ENCODE data around the gene GTF2H4. TPM values are rescaled to one million over a fixed set of nuclear protein-coding genes. Genes with fewer than 3 reads are reported as not detected.
"Not testable (repeated sequence)": the region's sequence is repeated elsewhere in the genome, so short reads cannot be mapped to it uniquely, and the experiment has no call there.

Gene GTF2H4
- total RNA-seq, 1 experiment from 2014 or later: 43.9 TPM

DNA sequence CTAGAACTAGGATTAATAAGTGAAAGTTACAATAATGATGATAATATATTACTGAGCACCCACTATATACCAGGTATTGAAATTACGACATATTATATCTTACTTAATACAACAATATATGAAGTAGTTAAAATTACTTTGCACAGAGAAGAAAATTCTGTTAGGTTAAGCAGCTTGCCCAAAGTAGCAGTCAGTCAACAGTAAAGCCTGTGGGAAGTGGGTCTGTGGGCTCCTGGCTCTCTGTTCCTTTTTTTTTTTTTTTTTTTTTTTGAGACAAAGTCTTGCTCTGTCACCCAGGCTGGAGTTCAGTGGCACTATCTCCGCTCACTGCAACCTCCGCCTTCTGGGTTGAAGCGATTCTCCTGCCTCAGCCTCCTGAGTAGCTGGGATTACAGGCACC is 4.8 kb upstream of the GTF2H4 start:
- no peak overlapping the region for H3K4me3 ChIP-seq
- no peak overlapping the region for H3K4me2 ChIP-seq
- H3K9me2 ChIP-seq (ENCODE audit: insufficient read depth): no peaks in the 10 kb centered on the region
- H3K36me3 ChIP-seq (ENCODE audit: low read depth): no peaks in the 10 kb centered on the region
- no peak overlapping the region for H3K27ac ChIP-seq
- BruUV-seq (replicated peaks): no TSS peak
- no peaks in the 10 kb centered on the region for H3K4me1 ChIP-seq (replicated peaks; ENCODE audit: insufficient read depth)
- H3K79me2 ChIP-seq (ENCODE audit: low read depth): no peaks in the 10 kb centered on the region
- H3K27me3 ChIP-seq (ENCODE audit: insufficient read depth, low read depth): no peaks in the 10 kb centered on the region
- ChIA-PET CTCF (interaction anchor here (0.7 kb wide), 1 partner anchor 74 kb away, joined by 6 read pairs; no protein-coding TSS in a partner anchor), POLR2A (ENCODE audit: unreplicated experiment) (no interaction called here)
- DNase-seq: no peak
- no peaks in the 10 kb centered on the region; the same call in 1 of the 2 replicates for H4K20me1 ChIP-seq (ENCODE audit: insufficient read depth)
- no peak overlapping the region for H2AFZ ChIP-seq
- TF ChIP-seq, protein P1, sequence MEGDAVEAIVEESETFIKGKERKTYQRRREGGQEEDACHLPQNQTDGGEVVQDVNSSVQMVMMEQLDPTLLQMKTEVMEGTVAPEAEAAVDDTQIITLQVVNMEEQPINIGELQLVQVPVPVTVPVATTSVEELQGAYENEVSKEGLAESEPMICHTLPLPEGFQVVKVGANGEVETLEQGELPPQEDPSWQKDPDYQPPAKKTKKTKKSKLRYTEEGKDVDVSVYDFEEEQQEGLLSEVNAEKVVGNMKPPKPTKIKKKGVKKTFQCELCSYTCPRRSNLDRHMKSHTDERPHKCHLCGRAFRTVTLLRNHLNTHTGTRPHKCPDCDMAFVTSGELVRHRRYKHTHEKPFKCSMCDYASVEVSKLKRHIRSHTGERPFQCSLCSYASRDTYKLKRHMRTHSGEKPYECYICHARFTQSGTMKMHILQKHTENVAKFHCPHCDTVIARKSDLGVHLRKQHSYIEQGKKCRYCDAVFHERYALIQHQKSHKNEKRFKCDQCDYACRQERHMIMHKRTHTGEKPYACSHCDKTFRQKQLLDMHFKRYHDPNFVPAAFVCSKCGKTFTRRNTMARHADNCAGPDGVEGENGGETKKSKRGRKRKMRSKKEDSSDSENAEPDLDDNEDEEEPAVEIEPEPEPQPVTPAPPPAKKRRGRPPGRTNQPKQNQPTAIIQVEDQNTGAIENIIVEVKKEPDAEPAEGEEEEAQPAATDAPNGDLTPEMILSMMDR (conservative IDR thresholded peaks at IDR 0.05): no peak
- no peak for TF ChIP-seq EZH2 (IDR thresholded peaks at IDR 0.05; ENCODE audit: low read depth)
- H3F3A ChIP-seq (ENCODE audit: insufficient read depth, low read depth): peaks cover 50% of the 10 kb centered on the region
- no peaks in the 10 kb centered on the region for H3K9me3 ChIP-seq (ENCODE audit: insufficient read depth, low read depth)
- intact Hi-C loops (cut with micrococcal nuclease; ENCODE audit: unreplicated experiment): no loop called here

DNA sequence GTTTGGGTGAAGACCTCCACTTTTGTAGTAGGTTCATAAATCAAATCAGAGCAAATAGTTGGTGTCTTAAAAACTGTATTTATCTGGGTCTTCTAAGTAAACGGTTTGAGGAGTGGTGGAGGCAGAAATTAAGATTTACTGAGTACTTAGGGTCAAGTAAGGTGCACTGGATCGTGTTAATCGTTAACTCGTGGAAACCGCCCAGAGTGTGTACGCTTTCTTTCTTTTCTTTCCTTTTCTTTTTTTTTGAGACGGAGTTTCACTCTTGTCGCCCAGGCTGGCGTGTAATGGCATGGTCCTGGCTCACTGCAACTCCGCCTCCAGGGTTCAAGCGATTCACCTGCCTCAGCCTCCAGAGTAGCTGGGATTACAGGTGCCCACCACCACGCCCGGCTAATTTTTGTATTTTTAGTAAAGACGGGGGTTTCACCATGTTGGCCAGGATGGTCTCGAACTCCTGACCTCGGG is 683 bp upstream of the GTF2H4 start:
- H3K4me1 ChIP-seq (replicated peaks; ENCODE audit: insufficient read depth); intact Hi-C loops (cut with micrococcal nuclease; ENCODE audit: unreplicated experiment); H3K9me2 ChIP-seq (ENCODE audit: insufficient read depth); H3K36me3 ChIP-seq (ENCODE audit: low read depth); H3K9me3 ChIP-seq (ENCODE audit: insufficient read depth, low read depth); H3K79me2 ChIP-seq (ENCODE audit: low read depth); H4K20me1 ChIP-seq (ENCODE audit: insufficient read depth); BruUV-seq (replicated peaks); DNase-seq; H3K27me3 ChIP-seq (ENCODE audit: insufficient read depth, low read depth): not testable (repeated sequence)
- Histone ChIP-seq H3K4me2 (peak overlapping the region; percentile 60), H2AFZ (peak overlapping the region; percentile 23), H3K4me3 (peak overlapping the region; percentile 34; the same call in 1 of the 2 replicates), H3F3A (ENCODE audit: insufficient read depth, low read depth) (peaks cover 29% of the 10 kb centered on the region), H3K27ac (peak overlapping the region; percentile 43)
- ChIA-PET CTCF (interaction anchor here (0.9 to 1.6 kb wide), 4 partner anchors 13 to 173 kb away, joined by 3 to 6 read pairs (median 5); no protein-coding TSS in a partner anchor), POLR2A (ENCODE audit: unreplicated experiment) (interaction anchor here (0.5 to 0.8 kb wide), 6 partner anchors 24 to 414 kb away, joined by 3 to 10 read pairs (median 4); partner anchors contain the start of gene IER3)

DNA sequence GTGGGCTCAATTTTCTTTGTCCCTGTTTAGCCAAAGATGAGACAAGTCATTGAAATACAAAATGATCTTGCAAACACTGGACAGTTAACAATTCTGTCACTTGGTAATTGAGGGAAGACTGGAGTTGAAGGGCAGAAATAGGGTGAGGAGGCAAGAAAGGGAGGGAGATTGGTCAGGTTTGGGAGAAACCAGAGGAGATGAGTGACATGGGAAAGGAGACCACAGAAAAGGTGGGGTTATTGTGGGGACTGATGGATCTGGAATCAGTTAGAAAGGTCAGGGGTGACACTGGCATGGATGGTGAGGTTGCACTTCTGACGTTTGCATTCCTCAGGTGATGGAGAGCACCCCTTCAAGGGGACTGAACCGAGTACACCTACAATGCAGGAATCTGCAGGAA is 693 bp downstream of the GTF2H4 start:
- ChIA-PET CTCF (interaction anchor here (0.6 to 1.6 kb wide), 3 partner anchors 108 to 171 kb away, joined by 6 to 7 read pairs (median 6); no protein-coding TSS in a partner anchor), POLR2A (ENCODE audit: unreplicated experiment) (no interaction called here)
- Histone ChIP-seq H3K4me1 (replicated peaks; ENCODE audit: insufficient read depth) (peaks cover 7% of the 10 kb centered on the region), H3K36me3 (ENCODE audit: low read depth) (0 out of 2 replicates have a peak, but pooled peaks cover 3% of the 10 kb centered on the region), H3K9me2 (ENCODE audit: insufficient read depth) (no peaks in the 10 kb centered on the region), H4K20me1 (ENCODE audit: insufficient read depth) (no peaks in the 10 kb centered on the region), H3K4me2 (peak overlapping the region; percentile 99), H3K9me3 (ENCODE audit: insufficient read depth, low read depth) (no peaks in the 10 kb centered on the region), H2AFZ (peak overlapping the region; percentile 100), H3K4me3 (peak overlapping the region; percentile 100), H3K27ac (no peak overlapping the region), H3K79me2 (ENCODE audit: low read depth) (peaks cover 9% of the 10 kb centered on the region), H3K27me3 (ENCODE audit: insufficient read depth, low read depth) (no peaks in the 10 kb centered on the region), H3F3A (ENCODE audit: insufficient read depth, low read depth) (peaks cover 35% of the 10 kb centered on the region)
- BruUV-seq (replicated peaks): no TSS peak
- no peak for DNase-seq
- intact Hi-C loops (cut with micrococcal nuclease; ENCODE audit: unreplicated experiment): no loop called here
- no peak for TF ChIP-seq EZH2 (IDR thresholded peaks at IDR 0.05; ENCODE audit: low read depth)
- TF ChIP-seq, protein P1 (conservative IDR thresholded peaks at IDR 0.05): no peak

DNA sequence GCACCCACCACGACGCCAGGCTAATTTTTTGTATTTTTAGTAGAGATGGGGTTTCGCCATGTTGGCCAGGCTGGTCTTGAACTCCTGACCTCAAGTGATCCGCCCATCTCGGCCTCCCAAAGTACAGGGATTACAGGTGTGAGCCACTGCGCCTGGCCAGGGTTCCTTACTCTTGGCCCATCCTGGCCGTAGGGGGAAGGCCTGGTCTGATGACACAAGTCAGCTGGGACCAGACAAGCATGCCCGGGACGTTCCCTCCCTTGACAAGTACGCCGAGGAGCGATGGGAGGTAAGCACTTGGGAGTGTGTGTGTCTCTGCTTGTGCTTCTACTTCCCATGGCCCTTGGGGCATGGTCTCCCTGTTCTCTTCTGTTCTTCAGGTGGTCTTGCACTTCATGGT is 2.5 kb downstream of the GTF2H4 start:
- peaks cover 18% of the 10 kb centered on the region for H3K4me1 ChIP-seq (replicated peaks; ENCODE audit: insufficient read depth)
- H4K20me1 ChIP-seq (ENCODE audit: insufficient read depth); POLR2A ChIA-PET (ENCODE audit: unreplicated experiment); H3K4me2 ChIP-seq; H3K9me3 ChIP-seq (ENCODE audit: insufficient read depth, low read depth); H3K9me2 ChIP-seq (ENCODE audit: insufficient read depth); H2AFZ ChIP-seq; H3K79me2 ChIP-seq (ENCODE audit: low read depth); H3K4me3 ChIP-seq; DNase-seq; H3K27ac ChIP-seq; CTCF ChIA-PET; BruUV-seq (replicated peaks); H3K36me3 ChIP-seq (ENCODE audit: low read depth); H3K27me3 ChIP-seq (ENCODE audit: insufficient read depth, low read depth): not testable (repeated sequence)
- H3F3A ChIP-seq (ENCODE audit: insufficient read depth, low read depth): peaks cover 36% of the 10 kb centered on the region
- intact Hi-C loops (cut with micrococcal nuclease; ENCODE audit: unreplicated experiment): loop anchor here (10.0 kb wide), 1 partner anchor 454 kb away; no protein-coding TSS in a partner anchor

Measured in PC-9 (cell line).